Measurements from ENCODE around the gene REG4. TPM values are rescaled to one million over a fixed set of nuclear protein-coding genes. Genes with fewer than 3 reads are reported as not detected.

REG4 gene
- total and polyA plus RNA-seq, 4 donors = 0.08 to 0.19 (median 0.15) TPM; not detected in 1

DNA sequence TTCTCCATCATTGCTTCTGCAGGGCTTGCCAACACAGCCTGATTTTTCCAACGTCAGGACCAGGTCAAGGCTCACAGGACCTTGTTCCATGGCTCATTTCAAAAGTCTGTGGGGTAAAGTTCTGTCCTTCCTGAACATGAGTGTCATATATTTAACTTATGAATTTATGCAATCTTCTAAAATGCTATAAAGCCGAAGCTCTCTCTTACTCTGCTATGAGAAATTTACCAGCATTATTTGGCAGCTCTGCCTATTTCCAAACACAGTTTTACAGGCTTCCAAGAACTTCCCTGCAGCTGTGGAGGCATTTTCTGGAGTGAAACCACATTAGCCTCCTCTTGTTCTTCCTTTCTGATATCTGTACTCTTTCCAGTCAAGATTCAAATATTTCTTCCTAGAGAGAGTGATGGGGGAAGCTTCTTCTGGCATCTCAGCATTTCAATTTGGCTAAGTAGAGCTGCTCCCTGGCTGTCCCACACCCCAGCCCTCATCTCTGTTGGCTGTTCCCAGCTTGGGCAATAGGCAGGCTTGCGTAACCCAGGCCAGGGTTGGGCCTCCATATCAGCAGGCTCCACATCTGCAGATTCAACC lies 27.0 kb downstream of the REG4 start:
- TF ChIP-seq, protein P1, sequence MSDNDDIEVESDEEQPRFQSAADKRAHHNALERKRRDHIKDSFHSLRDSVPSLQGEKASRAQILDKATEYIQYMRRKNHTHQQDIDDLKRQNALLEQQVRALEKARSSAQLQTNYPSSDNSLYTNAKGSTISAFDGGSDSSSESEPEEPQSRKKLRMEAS (IDR thresholded peaks at IDR 0.05) = peak; percentile 35
- no peak for TF ChIP-seq EGR1 (IDR thresholded peaks at IDR 0.05; ENCODE audit: low read depth in 2 of 2)
- TF ChIP-seq RAD21 (IDR thresholded peaks at IDR 0.05) = peak; percentile 8 to 13
- TF ChIP-seq JUND (IDR thresholded peaks at IDR 0.05) = peak in 1 of 2 donors; percentile 35
- peak; percentile 84 for TF ChIP-seq HNF4G (IDR thresholded peaks at IDR 0.05)
- TF ChIP-seq, protein P2, sequence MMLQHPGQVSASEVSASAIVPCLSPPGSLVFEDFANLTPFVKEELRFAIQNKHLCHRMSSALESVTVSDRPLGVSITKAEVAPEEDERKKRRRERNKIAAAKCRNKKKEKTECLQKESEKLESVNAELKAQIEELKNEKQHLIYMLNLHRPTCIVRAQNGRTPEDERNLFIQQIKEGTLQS (IDR thresholded peaks at IDR 0.05) = no peak
- TF ChIP-seq GABPA (IDR thresholded peaks at IDR 0.05 in 1 of 2, conservative IDR thresholded peaks at IDR 0.05 in 1 of 2) = no peak
- peak; percentile 23 for TF ChIP-seq FOXA1 (IDR thresholded peaks at IDR 0.05)
- TF ChIP-seq, protein P3, sequence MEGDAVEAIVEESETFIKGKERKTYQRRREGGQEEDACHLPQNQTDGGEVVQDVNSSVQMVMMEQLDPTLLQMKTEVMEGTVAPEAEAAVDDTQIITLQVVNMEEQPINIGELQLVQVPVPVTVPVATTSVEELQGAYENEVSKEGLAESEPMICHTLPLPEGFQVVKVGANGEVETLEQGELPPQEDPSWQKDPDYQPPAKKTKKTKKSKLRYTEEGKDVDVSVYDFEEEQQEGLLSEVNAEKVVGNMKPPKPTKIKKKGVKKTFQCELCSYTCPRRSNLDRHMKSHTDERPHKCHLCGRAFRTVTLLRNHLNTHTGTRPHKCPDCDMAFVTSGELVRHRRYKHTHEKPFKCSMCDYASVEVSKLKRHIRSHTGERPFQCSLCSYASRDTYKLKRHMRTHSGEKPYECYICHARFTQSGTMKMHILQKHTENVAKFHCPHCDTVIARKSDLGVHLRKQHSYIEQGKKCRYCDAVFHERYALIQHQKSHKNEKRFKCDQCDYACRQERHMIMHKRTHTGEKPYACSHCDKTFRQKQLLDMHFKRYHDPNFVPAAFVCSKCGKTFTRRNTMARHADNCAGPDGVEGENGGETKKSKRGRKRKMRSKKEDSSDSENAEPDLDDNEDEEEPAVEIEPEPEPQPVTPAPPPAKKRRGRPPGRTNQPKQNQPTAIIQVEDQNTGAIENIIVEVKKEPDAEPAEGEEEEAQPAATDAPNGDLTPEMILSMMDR (IDR thresholded peaks at IDR 0.05; ENCODE audit: low read depth, low read length, missing input control) = no peak
- no peak for TF ChIP-seq FOXA2 (IDR thresholded peaks at IDR 0.05)
- peak; percentile 81 for TF ChIP-seq YY1 (IDR thresholded peaks at IDR 0.05)
- peak; percentile 88 for TF ChIP-seq SP1 (IDR thresholded peaks at IDR 0.05)
- peak; percentile 50 for TF ChIP-seq NR2F2 (IDR thresholded peaks at IDR 0.05)
- peak; percentile 68 to 72 for TF ChIP-seq RXRA (IDR thresholded peaks at IDR 0.05)
- peak; percentile 89 to 97 for TF ChIP-seq HNF4A (conservative IDR thresholded peaks at IDR 0.05)
- TF ChIP-seq, protein P4, sequence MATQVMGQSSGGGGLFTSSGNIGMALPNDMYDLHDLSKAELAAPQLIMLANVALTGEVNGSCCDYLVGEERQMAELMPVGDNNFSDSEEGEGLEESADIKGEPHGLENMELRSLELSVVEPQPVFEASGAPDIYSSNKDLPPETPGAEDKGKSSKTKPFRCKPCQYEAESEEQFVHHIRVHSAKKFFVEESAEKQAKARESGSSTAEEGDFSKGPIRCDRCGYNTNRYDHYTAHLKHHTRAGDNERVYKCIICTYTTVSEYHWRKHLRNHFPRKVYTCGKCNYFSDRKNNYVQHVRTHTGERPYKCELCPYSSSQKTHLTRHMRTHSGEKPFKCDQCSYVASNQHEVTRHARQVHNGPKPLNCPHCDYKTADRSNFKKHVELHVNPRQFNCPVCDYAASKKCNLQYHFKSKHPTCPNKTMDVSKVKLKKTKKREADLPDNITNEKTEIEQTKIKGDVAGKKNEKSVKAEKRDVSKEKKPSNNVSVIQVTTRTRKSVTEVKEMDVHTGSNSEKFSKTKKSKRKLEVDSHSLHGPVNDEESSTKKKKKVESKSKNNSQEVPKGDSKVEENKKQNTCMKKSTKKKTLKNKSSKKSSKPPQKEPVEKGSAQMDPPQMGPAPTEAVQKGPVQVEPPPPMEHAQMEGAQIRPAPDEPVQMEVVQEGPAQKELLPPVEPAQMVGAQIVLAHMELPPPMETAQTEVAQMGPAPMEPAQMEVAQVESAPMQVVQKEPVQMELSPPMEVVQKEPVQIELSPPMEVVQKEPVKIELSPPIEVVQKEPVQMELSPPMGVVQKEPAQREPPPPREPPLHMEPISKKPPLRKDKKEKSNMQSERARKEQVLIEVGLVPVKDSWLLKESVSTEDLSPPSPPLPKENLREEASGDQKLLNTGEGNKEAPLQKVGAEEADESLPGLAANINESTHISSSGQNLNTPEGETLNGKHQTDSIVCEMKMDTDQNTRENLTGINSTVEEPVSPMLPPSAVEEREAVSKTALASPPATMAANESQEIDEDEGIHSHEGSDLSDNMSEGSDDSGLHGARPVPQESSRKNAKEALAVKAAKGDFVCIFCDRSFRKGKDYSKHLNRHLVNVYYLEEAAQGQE (IDR thresholded peaks at IDR 0.05) = peak; percentile 44
- TF ChIP-seq, protein P5, sequence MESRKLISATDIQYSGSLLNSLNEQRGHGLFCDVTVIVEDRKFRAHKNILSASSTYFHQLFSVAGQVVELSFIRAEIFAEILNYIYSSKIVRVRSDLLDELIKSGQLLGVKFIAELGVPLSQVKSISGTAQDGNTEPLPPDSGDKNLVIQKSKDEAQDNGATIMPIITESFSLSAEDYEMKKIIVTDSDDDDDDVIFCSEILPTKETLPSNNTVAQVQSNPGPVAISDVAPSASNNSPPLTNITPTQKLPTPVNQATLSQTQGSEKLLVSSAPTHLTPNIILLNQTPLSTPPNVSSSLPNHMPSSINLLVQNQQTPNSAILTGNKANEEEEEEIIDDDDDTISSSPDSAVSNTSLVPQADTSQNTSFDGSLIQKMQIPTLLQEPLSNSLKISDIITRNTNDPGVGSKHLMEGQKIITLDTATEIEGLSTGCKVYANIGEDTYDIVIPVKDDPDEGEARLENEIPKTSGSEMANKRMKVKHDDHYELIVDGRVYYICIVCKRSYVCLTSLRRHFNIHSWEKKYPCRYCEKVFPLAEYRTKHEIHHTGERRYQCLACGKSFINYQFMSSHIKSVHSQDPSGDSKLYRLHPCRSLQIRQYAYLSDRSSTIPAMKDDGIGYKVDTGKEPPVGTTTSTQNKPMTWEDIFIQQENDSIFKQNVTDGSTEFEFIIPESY (IDR thresholded peaks at IDR 0.05) = peak; percentile 58
- TF ChIP-seq TAF1 (conservative IDR thresholded peaks at IDR 0.05) = no peak
- 23% methylated on average over 3 of the region's 3 CpGs for WGBS
- Histone ChIP-seq H3K4me1 (ENCODE audit: control insufficient read depth in 4 of 4, insufficient read depth in 4 of 4, low read length in 3 of 4) (peaks cover 8 to 75% (median 67%) of the 10 kb centered on the region in 4 donors), H3K27me3 (ENCODE audit: control insufficient read depth in 4 of 4, insufficient read depth in 4 of 4, low read length in 3 of 4) (no peaks in the 10 kb centered on the region), H3K36me3 (ENCODE audit: control insufficient read depth in 4 of 4, insufficient read depth in 3 of 4, low read depth in 1 of 4, low read length in 3 of 4) (no peaks in the 10 kb centered on the region), H3K27ac (ENCODE audit: low read depth in 1 of 2, low read length in 2 of 2) (peak overlapping the region; percentile 79 to 84), H3K4me3 (ENCODE audit: low read depth in 1 of 3, low read length in 3 of 3) (no peak overlapping the region), H3K9ac (ENCODE audit: low read depth in 1 of 2, low read length in 2 of 2) (peak overlapping the region in 1 of 2 donors; percentile 72), H3K9me3 (ENCODE audit: control insufficient read depth in 4 of 4, low read length in 3 of 4) (no peaks in the 10 kb centered on the region)
- DNase-seq (ENCODE audit: low spot score) = peak; percentile 67

All from liver (tissue), 9 donors.